HG03469 (cell line): ENCODE results near the gene ZNF362.
"Not testable (repeated sequence)": the region's sequence is repeated elsewhere in the genome, so short reads cannot be mapped to it uniquely, and the experiment has no call there.

Experiments used
- ATAC-seq: cut with Tn5 transposase; IDR thresholded peaks from one replicate; pipeline ENCODE4 v1.9.1; 2021; ENCODE audit warnings: mild to moderate bottlenecking, moderate library complexity, moderate number of reproducible peaks; ENCODE audit not compliant: unreplicated experiment

ZNF362 gene

GRCh38 chr1:33256471-33257206 is at the start of gene ZNF362:
Gene ZNF362 (plus strand): TSS chr1:33256492. CDS start chr1:33270575, 14,083 bp downstream.
- no peak for ATAC-seq

GRCh38 chr1:33211972-33212371 is 44.3 kb upstream of the ZNF362 start:
- ATAC-seq, result no peak

GRCh38 chr1:33219886-33220661 is 36.2 kb upstream of the ZNF362 start:
- no peak for ATAC-seq

- no peak for ATAC-seq
Measured at GRCh38 chr1:33220676-33221384, 35.5 kb upstream of the ZNF362 start.

- ATAC-seq, result no peak
Measured at GRCh38 chr1:33221385-33221758, 34.9 kb upstream of the ZNF362 start.

- no peak for ATAC-seq
Measured at GRCh38 chr1:33222381-33222780, 33.9 kb upstream of the ZNF362 start.

GRCh38 chr1:33224166-33224707 is 32.1 kb upstream of the ZNF362 start:
- ATAC-seq, result no peak

- no peak for ATAC-seq
Measured at GRCh38 chr1:33225586-33225985, 30.7 kb upstream of the ZNF362 start.

- no peak for ATAC-seq
Measured at GRCh38 chr1:33228935-33229487, 27.3 kb upstream of the ZNF362 start.

- no peak for ATAC-seq
Measured at GRCh38 chr1:33231166-33231565, 25.1 kb upstream of the ZNF362 start.

- ATAC-seq, result no peak
Measured at GRCh38 chr1:33232716-33233115, 23.6 kb upstream of the ZNF362 start.

GRCh38 chr1:33234131-33234530 is 22.2 kb upstream of the ZNF362 start:
- no peak for ATAC-seq

GRCh38 chr1:33234588-33234990 is 21.7 kb upstream of the ZNF362 start:
- no peak for ATAC-seq

- no peak for ATAC-seq
Measured at GRCh38 chr1:33235521-33235920, 20.8 kb upstream of the ZNF362 start.

- ATAC-seq, result no peak
Measured at GRCh38 chr1:33236498-33236897, 19.8 kb upstream of the ZNF362 start.

- ATAC-seq, result no peak
Measured at GRCh38 chr1:33237579-33237978, 18.7 kb upstream of the ZNF362 start.

- not testable (repeated sequence) for ATAC-seq
Measured at GRCh38 chr1:33238194-33238724, 18.0 kb upstream of the ZNF362 start.

- ATAC-seq, result not testable (repeated sequence)
Measured at GRCh38 chr1:33239410-33239809, 16.9 kb upstream of the ZNF362 start.

- no peak for ATAC-seq
Measured at GRCh38 chr1:33241866-33242265, 14.4 kb upstream of the ZNF362 start.

GRCh38 chr1:33242652-33243051 is 13.6 kb upstream of the ZNF362 start:
- no peak for ATAC-seq
